Left ventricle myocardium inferior (tissue), 1 donor: ENCODE results near the gene KLHDC9. TPM values are rescaled to one million over a fixed set of nuclear protein-coding genes. Genes with fewer than 3 reads are reported as not detected.

ENCODE experiments used
- DNase-seq: peaks from one replicate; pipeline ENCODE4 v3.0.0-alpha.2; 2020
- H3K27ac ChIP-seq: fragments of 200-600 bp; replicated peaks from 2 replicates; pipeline ENCODE4 v1.8.0; 2021
- H3K27me3 ChIP-seq: fragments of 200-600 bp; 2 replicates; pipeline ENCODE4 v1.8.0; 2021; ENCODE audit warnings: low read depth
- H3K36me3 ChIP-seq: fragments of 200-600 bp; 2 replicates; pipeline ENCODE4 v1.8.0; 2021
- H3K4me1 ChIP-seq: fragments of 200-600 bp; 2 replicates; pipeline ENCODE4 v1.8.0; 2021
- H3K4me3 ChIP-seq: fragments of 200-600 bp; 2 replicates; pipeline ENCODE4 v1.8.0; 2021; ENCODE audit warnings: mild to moderate bottlenecking, moderate library complexity
- H3K9me3 ChIP-seq: fragments of 200-600 bp; replicated peaks from 2 replicates; pipeline ENCODE4 v1.8.0; 2021
- CTCF ChIP-seq: fragments of 200-600 bp; IDR thresholded peaks from 2 replicates; pipeline ENCODE4 v1.8.0; 2021; ENCODE audit warnings: antibody characterized with exemption, mild to moderate bottlenecking, borderline replicate concordance
- intact Hi-C: fragments of 100-400 bp; cut with micrococcal nuclease; formaldehyde crosslinking; loops from one replicate; pipeline ENCODE4 v1.11.0; 2022
- total RNA-seq: library from RNA; stranded (reverse); fragmentation: NEBNext Ultra II Directional; extraction: Animal tissue kit (Norgen Biotek cat#: 25700); gene quantifications from one replicate; pipeline ENCODE4 v1.2.1, GENCODE V29; 2021
- donor health status: DM: no; HTN: yes; CAD: no; lungs with severe emphysema.

The KLHDC9 gene
- total RNA-seq, 1 donor from 2014 or later = 9.1 TPM

GRCh38 chr1:161128591-161129420 is 30.6 kb downstream of the KLHDC9 start:
- Histone ChIP-seq H3K27me3 (no peaks in the 10 kb centered on the region), H3K4me3 (no peak overlapping the region), H3K4me1 (peaks cover 60% of the 10 kb centered on the region), H3K9me3 (no peaks in the 10 kb centered on the region), H3K27ac (no peak overlapping the region), H3K36me3 (peaks cover 54% of the 10 kb centered on the region)
- no peak for TF ChIP-seq CTCF
- intact Hi-C loops = no loop called here
- no peak for DNase-seq

GRCh38 chr1:161130266-161130665 is 32.1 kb downstream of the KLHDC9 start:
- Histone ChIP-seq H3K9me3 (no peaks in the 10 kb centered on the region), H3K4me3 (peak overlapping the region; percentile 5), H3K27ac (peak overlapping the region; percentile 97), H3K36me3 (peaks cover 39% of the 10 kb centered on the region), H3K27me3 (no peaks in the 10 kb centered on the region), H3K4me1 (peaks cover 70% of the 10 kb centered on the region)
- no peak for DNase-seq
- TF ChIP-seq CTCF = no peak
- intact Hi-C loops = no loop called here

GRCh38 chr1:161131523-161132409 is 33.6 kb downstream of the KLHDC9 start:
- no peak for DNase-seq
- H3K4me1 ChIP-seq = peaks cover 70% of the 10 kb centered on the region

GRCh38 chr1:161132410-161133219 is 34.5 kb downstream of the KLHDC9 start, which contains the start of gene DEDD:
Gene DEDD (minus strand): TSS chr1:161132667. CDS start chr1:161124462, 8,205 bp downstream.
- no peak for TF ChIP-seq CTCF
- no peaks in the 10 kb centered on the region for H3K27me3 ChIP-seq
- no peaks in the 10 kb centered on the region for H3K9me3 ChIP-seq
- H3K4me1 ChIP-seq = peaks cover 71% of the 10 kb centered on the region
- peak within 1 kb of the TSS; percentile 80 for H3K4me3 ChIP-seq
- intact Hi-C loops = no loop called here
- peaks cover 16% of the 10 kb centered on the region for H3K36me3 ChIP-seq
- peak within 1 kb of the TSS; percentile 97 for H3K27ac ChIP-seq
- peak; percentile 93 for DNase-seq

More at GRCh38 chr1:161131523-161132409, 33.6 kb downstream of the KLHDC9 start:
- Histone ChIP-seq H3K27ac (peak overlapping the region; percentile 97), H3K27me3 (no peaks in the 10 kb centered on the region), H3K9me3 (no peaks in the 10 kb centered on the region), H3K4me3 (peak overlapping the region; percentile 80), H3K36me3 (peaks cover 24% of the 10 kb centered on the region)
- intact Hi-C loops = no loop called here
- no peak for TF ChIP-seq CTCF
